WTC11 (cell line): Measurements from ENCODE around the gene RRAD. TPM values are rescaled to one million over a fixed set of nuclear protein-coding genes. Genes with fewer than 3 reads are reported as not detected.

ENCODE experiments used
- ATAC-seq: fragments of 200-7000 bp; cut with Tn5 transposase; 2 replicates; pipeline ENCODE4 v1.10.0; 2021; ENCODE audit warnings: mild to moderate bottlenecking, moderate library complexity
- CTCF ChIA-PET: fragments of 300-600 bp; sonication (Branson Sonifier 250); formaldehyde crosslinking; loops from one replicate; lab custom pipeline; 2021; ENCODE audit warnings: antibody characterized with exemption; lab: Charles Lee
- POLR2A ChIA-PET: fragments of 350-600 bp; sonication (Branson Sonifier 250); formaldehyde crosslinking; loops from one replicate; lab custom pipeline; 2021; ENCODE audit warnings: antibody characterized with exemption; lab: Charles Lee
- DNase-seq: peaks from one replicate; pipeline ENCODE4 v3.0.0; 2021; ENCODE audit warnings: low spot score
- H3K27ac Mint-ChIP-seq: 2 replicates; pipeline ENCODE4 v1.8.0; 2021; ENCODE audit warnings: mixed read lengths
- H3K27me3 Mint-ChIP-seq: 2 replicates; pipeline ENCODE4 v1.8.0; 2021; ENCODE audit warnings: low read depth, mild to moderate bottlenecking, moderate library complexity, mixed read lengths
- H3K36me3 Mint-ChIP-seq: 2 replicates; pipeline ENCODE4 v1.8.0; 2021; ENCODE audit warnings: mixed read lengths
- H3K4me1 Mint-ChIP-seq: 2 replicates; pipeline ENCODE4 v1.8.0; 2022; ENCODE audit warnings: mixed read lengths
- H3K4me3 Mint-ChIP-seq: 2 replicates; pipeline ENCODE4 v1.8.0; 2021; ENCODE audit warnings: mild to moderate bottlenecking, moderate library complexity, mixed read lengths
- H3K9me3 Mint-ChIP-seq: 2 replicates; pipeline ENCODE4 v1.8.0; 2021; ENCODE audit warnings: mixed read lengths
- AFF4 ChIP-seq: sonication (generic); formaldehyde crosslinking; IDR thresholded peaks from 2 replicates; pipeline ENCODE4 v1.8.1; 2023; ENCODE audit warnings: mild to moderate bottlenecking, missing genetic modification reagents, borderline replicate concordance
- ATF3 ChIP-seq: sonication (generic); formaldehyde crosslinking; conservative IDR thresholded peaks from 2 replicates; pipeline ENCODE4 v1.8.1; 2022; ENCODE audit warnings: mild to moderate bottlenecking, missing genetic modification reagents
- CREB1 ChIP-seq: sonication (generic); formaldehyde crosslinking; IDR thresholded peaks from 2 replicates; pipeline ENCODE4 v1.8.0; 2023; ENCODE audit warnings: mild to moderate bottlenecking, missing genetic modification reagents
- CREM ChIP-seq: sonication (generic); formaldehyde crosslinking; IDR thresholded peaks from 2 replicates; pipeline ENCODE4 v1.8.1; 2022; ENCODE audit warnings: mild to moderate bottlenecking, missing genetic modification reagents, moderate library complexity
- GRHL2 ChIP-seq: fragments of 250-450 bp; sonication (Bioruptor Pico); IDR thresholded peaks from 2 replicates; pipeline ENCODE4 v1.8.0; 2022; ENCODE audit warnings: mild to moderate bottlenecking, moderate library complexity; ENCODE audit not compliant: insufficient replicate concordance, severe bottlenecking
- IRF2 ChIP-seq: sonication (generic); formaldehyde crosslinking; IDR thresholded peaks from 2 replicates; pipeline ENCODE4 v1.8.0; 2022; ENCODE audit warnings: low read depth, missing genetic modification reagents, borderline replicate concordance
- JUN ChIP-seq: sonication (generic); formaldehyde crosslinking; IDR thresholded peaks from 2 replicates; pipeline ENCODE4 v1.8.0; 2023; ENCODE audit warnings: mild to moderate bottlenecking, missing genetic modification reagents
- KAT7 ChIP-seq: sonication (generic); formaldehyde crosslinking; IDR thresholded peaks from 2 replicates; pipeline ENCODE4 v1.8.1; 2023; ENCODE audit warnings: missing genetic modification reagents, mild to moderate bottlenecking, borderline replicate concordance
- MAX ChIP-seq: sonication (generic); formaldehyde crosslinking; IDR thresholded peaks from 2 replicates; pipeline ENCODE4 v1.8.0; 2022; ENCODE audit warnings: mild to moderate bottlenecking, missing genetic modification reagents
- NFATC4 ChIP-seq: fragments of 250-450 bp; sonication (Bioruptor Pico); IDR thresholded peaks from 2 replicates; pipeline ENCODE4 v1.9.0; 2021; ENCODE audit warnings: mild to moderate bottlenecking
- NFE2L1 ChIP-seq: sonication (generic); formaldehyde crosslinking; IDR thresholded peaks from 2 replicates; pipeline ENCODE4 v1.8.1; 2023; ENCODE audit warnings: missing genetic modification reagents
- PRDM15 ChIP-seq: sonication (generic); formaldehyde crosslinking; IDR thresholded peaks from 2 replicates; pipeline ENCODE4 v1.8.0; 2022; ENCODE audit warnings: missing genetic modification reagents
- PREB ChIP-seq: sonication (generic); formaldehyde crosslinking; IDR thresholded peaks from 2 replicates; pipeline ENCODE4 v1.8.1; 2022; ENCODE audit warnings: mild to moderate bottlenecking, missing genetic modification reagents, moderate library complexity, borderline replicate concordance
- RELA ChIP-seq: sonication (generic); formaldehyde crosslinking; IDR thresholded peaks from 2 replicates; pipeline ENCODE4 v1.8.1; 2022; ENCODE audit warnings: missing genetic modification reagents, mild to moderate bottlenecking, borderline replicate concordance
- SMAD4 ChIP-seq: sonication (generic); formaldehyde crosslinking; IDR thresholded peaks from 2 replicates; pipeline ENCODE4 v1.8.0; 2022; ENCODE audit warnings: mild to moderate bottlenecking, missing genetic modification reagents
- SP1 ChIP-seq: sonication (generic); formaldehyde crosslinking; conservative IDR thresholded peaks from 2 replicates; pipeline ENCODE4 v1.8.1; 2022; ENCODE audit warnings: missing genetic modification reagents
- ZBTB43 ChIP-seq: sonication (generic); formaldehyde crosslinking; IDR thresholded peaks from 2 replicates; pipeline ENCODE4 v1.8.1; 2023; ENCODE audit warnings: mild to moderate bottlenecking, missing genetic modification reagents
- ZMAT4 ChIP-seq: fragments of 250-450 bp; sonication (Bioruptor Pico); IDR thresholded peaks from 2 replicates; pipeline ENCODE4 v1.9.0; 2021; ENCODE audit warnings: mild to moderate bottlenecking
- ZNF423 ChIP-seq: fragments of 250-450 bp; sonication (Bioruptor Pico); IDR thresholded peaks from 2 replicates; pipeline ENCODE4 v2.1.2; 2022; ENCODE audit warnings: mild to moderate bottlenecking, moderate library complexity
- ZNF512 ChIP-seq: sonication (generic); formaldehyde crosslinking; IDR thresholded peaks from 2 replicates; pipeline ENCODE4 v1.8.1; 2022; ENCODE audit warnings: missing genetic modification reagents, borderline replicate concordance
- total RNA-seq: library from RNA; stranded (reverse); gene quantifications from 3 replicates; pipeline ENCODE4 v1.2.3, GENCODE V29; 2021

Gene RRAD
- total RNA-seq, 1 experiment from 2014 or later, result 0.52 TPM

GRCh38 chr16:66972983-66973382 lies 47.6 kb upstream of the RRAD start:
- no peaks in the 10 kb centered on the region for H3K36me3 Mint-ChIP-seq
- ChIA-PET POLR2A (no interaction called here), CTCF (interaction anchor here (1.1 to 6.8 kb wide), 7 partner anchors 12 to 288 kb away, joined by 3 to 39 read pairs (median 4); partner anchors contain the start of gene CES3)
- no peak for ATAC-seq
- H3K27me3 Mint-ChIP-seq, result no peaks in the 10 kb centered on the region; the same call in 1 of the 2 replicates
- H3K4me1 Mint-ChIP-seq, result peaks cover 6% of the 10 kb centered on the region
- no peak overlapping the region for H3K27ac Mint-ChIP-seq
- DNase-seq, result no peak
- H3K9me3 Mint-ChIP-seq, result no peaks in the 10 kb centered on the region
- no peak overlapping the region for H3K4me3 Mint-ChIP-seq
- TF ChIP-seq SP1 (CRISPR knock-in tag) (no peak), PREB (no peak), AFF4 (CRISPR knock-in tag) (no peak), NFATC4 (no peak), MAX (CRISPR knock-in tag) (no peak), GRHL2 (CRISPR knock-in tag) (no peak), ATF3 (CRISPR knock-in tag) (no peak), ZNF512 (CRISPR knock-in tag) (no peak), CREB1 (no peak), RELA (CRISPR knock-in tag) (no peak), CREM (CRISPR knock-in tag) (no peak), JUN (CRISPR knock-in tag) (no peak)
- TF ChIP-seq, all 79 proteins: peak for 0

- ATAC-seq, result no peak
- Mint-ChIP-seq H3K9me3 (no peaks in the 10 kb centered on the region), H3K4me1 (peaks cover 3% of the 10 kb centered on the region), H3K36me3 (no peaks in the 10 kb centered on the region), H3K4me3 (no peak overlapping the region), H3K27ac (no peak overlapping the region), H3K27me3 (no peaks in the 10 kb centered on the region; the same call in 1 of the 2 replicates)
- DNase-seq, result no peak
- CTCF ChIA-PET, result interaction anchor here (0.6 to 6.8 kb wide), 6 partner anchors 10 to 229 kb away, joined by 3 to 39 read pairs (median 4); partner anchors contain the start of gene CES3
- POLR2A ChIA-PET, result no interaction called here
- TF ChIP-seq PRDM15 (CRISPR knock-in tag) (no peak), KAT7 (CRISPR knock-in tag) (no peak), IRF2 (CRISPR knock-in tag) (no peak), ZNF423 (CRISPR knock-in tag) (no peak), ZBTB43 (CRISPR knock-in tag) (no peak), SMAD4 (no peak), ZMAT4 (no peak), NFE2L1 (no peak)
Measured at GRCh38 chr16:66970775-66971720, 45.7 kb upstream of the RRAD start.
